Caco-2 (cell line): Measurements from ENCODE around the gene ZNF324. TPM values are rescaled to one million over a fixed set of nuclear protein-coding genes. Genes with fewer than 3 reads are reported as not detected.
A peak's percentile ranks its signal among the peaks of the same experiment; 100 is the strongest.

ENCODE experiments used
- BruUV-seq: library from RNA; stranded (reverse); fragments of 400-500 nt; replicated peaks from 2 replicates; lab custom pipeline; 2021; lab: Mats Ljungman, UMichigan
- CTCF ChIA-PET: fragments of 300-600 bp; sonication (Branson Sonifier 250); formaldehyde crosslinking; loops from one replicate; lab custom pipeline; 2022; ENCODE audit warnings: antibody characterized with exemption; lab: Charles Lee
- POLR2A ChIA-PET: fragments of 300-600 bp; sonication (Branson Sonifier 250); formaldehyde crosslinking; loops from one replicate; lab custom pipeline; 2022; ENCODE audit warnings: antibody characterized with exemption; lab: Charles Lee
- DNase-seq, 2 experiments: peaks; one replicate each; pipeline versions ENCODE4 v3.0.0 to v3.0.0-alpha.2; 2020 to 2022
- H3K27me3 ChIP-seq: replicated peaks from 2 replicates; pipeline ENCODE4 v1.6.0; 2011; ENCODE audit warnings: low read length; ENCODE audit not compliant: control insufficient read depth, insufficient read depth
- H3K36me3 ChIP-seq: 2 replicates; pipeline ENCODE4 v1.5.1; 2011; ENCODE audit warnings: low read length; ENCODE audit not compliant: control insufficient read depth, insufficient read depth
- H3K4me1 ChIP-seq: fragments of 250-450 bp; sonication (Bioruptor Pico); 2 replicates; pipeline ENCODE4 v1.5.1; 2020; ENCODE audit warnings: mild to moderate bottlenecking
- H3K4me3 ChIP-seq: 2 replicates; pipeline ENCODE4 v1.5.1; 2011; ENCODE audit warnings: low read depth, mild to moderate bottlenecking, control low read depth, low read length
- H3K9me3 ChIP-seq: fragments of 250-450 bp; sonication (Bioruptor Pico); 2 replicates; pipeline ENCODE4 v1.5.1; 2020; ENCODE audit warnings: mild to moderate bottlenecking, moderate library complexity
- H3K27ac Mint-ChIP-seq: one replicate; pipeline ENCODE4 v1.8.0; 2022; ENCODE audit warnings: mixed read lengths; ENCODE audit not compliant: unreplicated experiment
- H3K27me3 Mint-ChIP-seq: one replicate; pipeline ENCODE4 v1.8.0; 2022; ENCODE audit warnings: mixed read lengths; ENCODE audit not compliant: insufficient read depth, unreplicated experiment
- H3K36me3 Mint-ChIP-seq: one replicate; pipeline ENCODE4 v1.8.0; 2022; ENCODE audit warnings: mild to moderate bottlenecking, mixed read lengths; ENCODE audit not compliant: insufficient read depth, unreplicated experiment
- H3K4me1 Mint-ChIP-seq: one replicate; pipeline ENCODE4 v1.8.0; 2022; ENCODE audit warnings: low read depth, mixed read lengths; ENCODE audit not compliant: unreplicated experiment
- H3K4me3 Mint-ChIP-seq: one replicate; pipeline ENCODE4 v1.8.0; 2022; ENCODE audit warnings: mild to moderate bottlenecking, moderate library complexity, mixed read lengths; ENCODE audit not compliant: unreplicated experiment
- H3K9me3 Mint-ChIP-seq: one replicate; pipeline ENCODE4 v1.8.0; 2022; ENCODE audit warnings: mixed read lengths; ENCODE audit not compliant: unreplicated experiment
- intact Hi-C: fragments of 100-400 bp; cut with micrococcal nuclease; formaldehyde crosslinking; loops from one replicate; pipeline ENCODE4 v1.10.0; 2022; ENCODE audit not compliant: unreplicated experiment
- total RNA-seq: library from RNA; stranded (reverse); gene quantifications from 2 replicates; pipeline ENCODE4 v1.2.3, GENCODE V29; 2022
- TF ChIP-seq, protein P1 (sequence below), 2 experiments: fragments of 200-600 bp in 1 of 2; IDR thresholded peaks; 1 replicate in 1 of 2; 2 replicates in 1 of 2; pipeline versions ENCODE4 v1.5.1 to v1.8.0; 2011 to 2022; ENCODE audit warnings: antibody characterized with exemption in 1 of 2, control low read depth in 1 of 2, inconsistent platforms in 1 of 2, low read depth in 1 of 2, low read length in 1 of 2, mild to moderate bottlenecking in 1 of 2, moderate library complexity in 1 of 2; ENCODE audit not compliant: insufficient read depth in 1 of 2, severe bottlenecking in 1 of 2, unreplicated experiment in 1 of 2

Gene ZNF324
- total RNA-seq, 1 experiment from 2014 or later = 10.6 TPM

DNA sequence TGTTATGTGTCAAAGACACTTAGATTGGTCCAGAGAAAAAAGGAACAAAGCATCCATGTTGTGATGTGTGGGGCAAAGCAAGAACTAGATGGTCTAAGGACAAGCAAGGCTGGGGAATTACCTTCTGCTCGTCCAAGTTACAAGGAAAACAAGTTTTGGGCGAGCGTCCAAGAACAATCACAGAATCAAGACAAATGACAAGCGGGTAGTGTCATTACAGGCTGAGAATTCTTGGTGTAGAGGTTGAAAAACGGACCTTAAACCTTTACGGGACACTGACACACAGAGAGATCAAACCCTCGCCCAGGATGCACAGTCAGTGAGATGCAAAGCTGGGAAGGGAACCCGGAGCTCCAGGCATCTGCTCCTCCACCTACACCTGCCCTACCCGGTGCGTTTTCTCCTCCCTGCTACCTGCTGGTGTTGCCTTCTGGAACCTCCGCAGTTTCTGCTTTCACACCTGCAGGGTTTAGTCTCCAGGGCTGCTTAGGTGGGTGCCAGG, 16.0 kb upstream of the ZNF324 start:
- BruUV-seq = no TSS peak
- Histone ChIP-seq H3K27me3 (no peaks in the 10 kb centered on the region), H3K4me1 (peaks cover 3% of the 10 kb centered on the region; the same call in 1 of the 2 replicates), H3K4me3 (peak overlapping the region; percentile 43), H3K36me3 (no peaks in the 10 kb centered on the region), H3K9me3 (peaks cover 31% of the 10 kb centered on the region)
- peaks cover 28% of the 10 kb centered on the region for H3K9me3 Mint-ChIP-seq
- intact Hi-C loops = loop anchor here (1.0 to 2.0 kb wide), 2 partner anchors 16 to 43 kb away; partner anchors contain the start of genes ZNF324 and ZNF584
- peak overlapping the region; percentile 90 for H3K4me3 Mint-ChIP-seq
- H3K36me3 Mint-ChIP-seq = no peaks in the 10 kb centered on the region
- TF ChIP-seq, protein P1, sequence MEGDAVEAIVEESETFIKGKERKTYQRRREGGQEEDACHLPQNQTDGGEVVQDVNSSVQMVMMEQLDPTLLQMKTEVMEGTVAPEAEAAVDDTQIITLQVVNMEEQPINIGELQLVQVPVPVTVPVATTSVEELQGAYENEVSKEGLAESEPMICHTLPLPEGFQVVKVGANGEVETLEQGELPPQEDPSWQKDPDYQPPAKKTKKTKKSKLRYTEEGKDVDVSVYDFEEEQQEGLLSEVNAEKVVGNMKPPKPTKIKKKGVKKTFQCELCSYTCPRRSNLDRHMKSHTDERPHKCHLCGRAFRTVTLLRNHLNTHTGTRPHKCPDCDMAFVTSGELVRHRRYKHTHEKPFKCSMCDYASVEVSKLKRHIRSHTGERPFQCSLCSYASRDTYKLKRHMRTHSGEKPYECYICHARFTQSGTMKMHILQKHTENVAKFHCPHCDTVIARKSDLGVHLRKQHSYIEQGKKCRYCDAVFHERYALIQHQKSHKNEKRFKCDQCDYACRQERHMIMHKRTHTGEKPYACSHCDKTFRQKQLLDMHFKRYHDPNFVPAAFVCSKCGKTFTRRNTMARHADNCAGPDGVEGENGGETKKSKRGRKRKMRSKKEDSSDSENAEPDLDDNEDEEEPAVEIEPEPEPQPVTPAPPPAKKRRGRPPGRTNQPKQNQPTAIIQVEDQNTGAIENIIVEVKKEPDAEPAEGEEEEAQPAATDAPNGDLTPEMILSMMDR (IDR thresholded peaks at IDR 0.05; ENCODE audit: insufficient read depth in 1 of 2, low read depth in 1 of 2, low read length in 1 of 2, severe bottlenecking in 1 of 2, unreplicated experiment in 1 of 2) = no peak
- H3K4me1 Mint-ChIP-seq = peaks cover 19% of the 10 kb centered on the region
- ChIA-PET POLR2A (interaction anchor here (1.2 kb wide), 1 partner anchor 42 kb away, joined by 14 read pairs; the partner anchor contains the start of gene ZNF584), CTCF (interaction anchor here (1.0 to 1.1 kb wide), 2 partner anchors 15 to 68 kb away, joined by 3 to 9 read pairs; partner anchors contain the start of gene ZBTB45)
- peak overlapping the region; percentile 86 for H3K27ac Mint-ChIP-seq
- no peak for DNase-seq
- no peaks in the 10 kb centered on the region for H3K27me3 Mint-ChIP-seq

DNA sequence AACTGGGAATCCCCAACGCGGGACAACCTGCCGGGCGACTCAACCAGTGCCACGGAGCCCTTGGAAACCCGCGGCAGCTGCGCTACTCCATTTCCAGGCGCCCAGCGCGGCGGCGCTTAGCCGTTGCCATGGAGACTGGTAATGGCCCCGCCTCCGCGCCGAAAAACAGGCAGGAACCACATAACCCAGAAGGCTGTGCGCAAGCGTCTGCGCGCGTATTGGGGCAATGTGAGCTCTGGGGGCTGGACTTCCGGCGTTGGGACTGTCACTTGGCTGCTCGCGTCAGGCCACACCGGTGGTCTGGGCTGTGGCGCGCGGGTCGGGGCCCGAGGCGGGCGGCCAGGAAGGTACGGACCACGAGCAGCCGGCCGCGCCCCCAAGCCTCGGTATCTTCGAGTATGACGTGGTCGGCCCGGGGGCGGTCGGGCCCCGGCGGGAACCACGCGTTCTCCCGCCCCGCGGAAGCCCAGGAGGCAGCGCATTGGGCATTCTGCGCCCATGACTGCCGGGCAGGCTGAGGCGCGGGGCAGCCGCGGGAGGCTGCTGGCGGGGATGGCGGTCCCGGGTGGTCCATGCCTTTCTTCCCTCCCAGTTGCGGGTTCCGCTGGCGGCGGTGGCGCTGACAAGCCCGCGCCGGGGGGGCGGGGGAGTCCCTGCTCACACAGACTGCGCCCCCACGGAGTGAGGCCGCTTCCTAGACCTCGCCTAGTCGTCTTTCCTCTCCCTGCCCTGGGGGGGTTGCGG, 15.3 kb upstream of the ZNF324 start, which contains the start of gene ZNF324B:
Gene ZNF324B, plus strand, starts transcription at position 265 of the 744 bp plus-strand sequence. CDS start 2,080 bp downstream, outside the sequence.
- DNase-seq = peak; percentile 96 to 97
- TF ChIP-seq, protein P1 (IDR thresholded peaks at IDR 0.05; ENCODE audit: insufficient read depth in 1 of 2, low read depth in 1 of 2, low read length in 1 of 2, severe bottlenecking in 1 of 2, unreplicated experiment in 1 of 2) = no peak
- POLR2A ChIA-PET = interaction anchor here (0.6 to 1.2 kb wide), 2 partner anchors 43 to 268 kb away, joined by 3 to 14 read pairs; partner anchors contain the start of gene ZNF584
- intact Hi-C loops = loop anchor here (1.0 to 2.0 kb wide), 2 partner anchors 15 to 43 kb away; partner anchors contain the start of genes ZNF324 and ZNF584
- Mint-ChIP-seq H3K4me1 (peaks cover 19% of the 10 kb centered on the region), H3K4me3 (peak within 1 kb of the TSS; percentile 90), H3K27me3 (no peaks in the 10 kb centered on the region), H3K27ac (peak within 1 kb of the TSS; percentile 86), H3K9me3 (peaks cover 25% of the 10 kb centered on the region), H3K36me3 (no peaks in the 10 kb centered on the region)
- CTCF ChIA-PET = interaction anchor here (0.5 to 1.1 kb wide), 3 partner anchors 16 to 68 kb away, joined by 3 to 9 read pairs (median 3); partner anchors contain the start of genes ZBTB45 and ZNF324
- peaks cover 3% of the 10 kb centered on the region; the same call in 1 of the 2 replicates for H3K4me1 ChIP-seq
- peaks cover 31% of the 10 kb centered on the region for H3K9me3 ChIP-seq
- no peaks in the 10 kb centered on the region for H3K36me3 ChIP-seq
- H3K27me3 ChIP-seq = no peaks in the 10 kb centered on the region
- no TSS peak for BruUV-seq
- H3K4me3 ChIP-seq = peak within 1 kb of the TSS; percentile 72

DNA sequence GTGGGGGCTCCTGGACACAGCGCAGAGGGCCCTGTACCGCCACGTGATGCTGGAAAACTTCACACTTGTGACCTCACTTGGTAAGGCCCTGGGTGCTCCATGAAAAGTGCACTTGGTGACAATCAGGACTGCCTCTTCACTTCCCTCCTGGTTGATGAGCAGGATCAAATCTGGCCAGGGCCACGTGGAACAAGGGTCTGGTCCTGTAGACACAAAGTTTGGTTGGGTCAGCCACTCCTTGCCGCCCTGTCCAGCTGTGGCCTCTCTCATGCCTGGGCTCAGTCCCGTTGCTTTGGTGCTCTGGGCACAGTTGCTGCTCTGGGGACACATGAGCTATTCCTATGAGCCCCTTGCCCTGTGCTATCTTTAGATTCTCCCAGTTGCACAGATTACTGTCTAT, 13.1 kb upstream of the ZNF324 start:
- no peaks in the 10 kb centered on the region for H3K27me3 ChIP-seq
- Mint-ChIP-seq H3K4me3 (no peak overlapping the region), H3K27ac (no peak overlapping the region), H3K27me3 (no peaks in the 10 kb centered on the region), H3K36me3 (no peaks in the 10 kb centered on the region), H3K9me3 (peaks cover 7% of the 10 kb centered on the region), H3K4me1 (peaks cover 19% of the 10 kb centered on the region)
- H3K4me3 ChIP-seq = no peak overlapping the region
- no TSS peak for BruUV-seq
- H3K9me3 ChIP-seq = peaks cover 13% of the 10 kb centered on the region
- H3K36me3 ChIP-seq = no peaks in the 10 kb centered on the region
- ChIA-PET CTCF (no interaction called here), POLR2A (no interaction called here)
- no peak for DNase-seq
- TF ChIP-seq, protein P1 (IDR thresholded peaks at IDR 0.05; ENCODE audit: insufficient read depth in 1 of 2, low read depth in 1 of 2, low read length in 1 of 2, severe bottlenecking in 1 of 2, unreplicated experiment in 1 of 2) = no peak
- peaks cover 3% of the 10 kb centered on the region; the same call in 1 of the 2 replicates for H3K4me1 ChIP-seq
- intact Hi-C loops = no loop called here
